HG03108 (cell line): Measurements from ENCODE around the gene ST6GALNAC2.

Source experiments
- ATAC-seq: cut with Tn5 transposase; IDR thresholded peaks from one replicate; pipeline ENCODE4 v1.9.1; 2021; ENCODE audit warnings: moderate library complexity; ENCODE audit not compliant: unreplicated experiment

ST6GALNAC2 gene

GRCh38 chr17:76556765-76557367 lies 28.8 kb downstream of the ST6GALNAC2 start:
- ATAC-seq: peak; percentile 16

GRCh38 chr17:76554131-76554530 lies 31.5 kb downstream of the ST6GALNAC2 start:
- ATAC-seq: no peak

GRCh38 chr17:76553178-76553908 lies 32.3 kb downstream of the ST6GALNAC2 start:
- ATAC-seq: no peak

GRCh38 chr17:76551685-76552084 lies 34.0 kb downstream of the ST6GALNAC2 start:
- no peak for ATAC-seq

GRCh38 chr17:76550712-76551615 lies 34.7 kb downstream of the ST6GALNAC2 start:
- no peak for ATAC-seq

GRCh38 chr17:76549539-76549938 lies 36.1 kb downstream of the ST6GALNAC2 start:
- ATAC-seq: no peak

GRCh38 chr17:76549215-76549518 lies 36.5 kb downstream of the ST6GALNAC2 start:
- ATAC-seq: no peak

GRCh38 chr17:76548378-76549214 lies 37.1 kb downstream of the ST6GALNAC2 start:
- no peak for ATAC-seq

- no peak for ATAC-seq
These were observed 37.9 kb downstream of the ST6GALNAC2 start for GRCh38 chr17:76547642-76548202.

GRCh38 chr17:76547183-76547641 lies 38.4 kb downstream of the ST6GALNAC2 start:
- no peak for ATAC-seq

- ATAC-seq: no peak
These were observed 39.0 kb downstream of the ST6GALNAC2 start for GRCh38 chr17:76546556-76547182.

- ATAC-seq: no peak
These were observed 39.6 kb downstream of the ST6GALNAC2 start for GRCh38 chr17:76545918-76546555.

GRCh38 chr17:76544546-76545365 lies 40.9 kb downstream of the ST6GALNAC2 start:
- no peak for ATAC-seq

GRCh38 chr17:76543826-76544545 lies 41.7 kb downstream of the ST6GALNAC2 start:
- ATAC-seq: no peak

- no peak for ATAC-seq
These were observed 42.2 kb downstream of the ST6GALNAC2 start for GRCh38 chr17:76543482-76543825.

GRCh38 chr17:76542984-76543383 lies 42.7 kb downstream of the ST6GALNAC2 start:
- ATAC-seq: no peak

- ATAC-seq: no peak
These were observed 43.1 kb downstream of the ST6GALNAC2 start for GRCh38 chr17:76542566-76542971.
